ACHN (cell line): ENCODE data around the gene SERTAD1.
A peak's percentile ranks its signal among the peaks of the same experiment; 100 is the strongest.
"Not testable (repeated sequence)": the region's sequence is repeated elsewhere in the genome, so short reads cannot be mapped to it uniquely, and the experiment has no call there.

Experiments
- DNase-seq: peaks from one replicate; pipeline ENCODE4 v3.0.0-alpha.2; 2015
- in situ Hi-C: cut with HindIII; loops from 2 replicates; pipeline ENCODE4 v1.10.0; 2017; ENCODE audit warnings: low sequenced_read_pairs, low pct_ligation_motif_present, low pct_unique_long_range_greater_than_20kb

The SERTAD1 gene

DNA sequence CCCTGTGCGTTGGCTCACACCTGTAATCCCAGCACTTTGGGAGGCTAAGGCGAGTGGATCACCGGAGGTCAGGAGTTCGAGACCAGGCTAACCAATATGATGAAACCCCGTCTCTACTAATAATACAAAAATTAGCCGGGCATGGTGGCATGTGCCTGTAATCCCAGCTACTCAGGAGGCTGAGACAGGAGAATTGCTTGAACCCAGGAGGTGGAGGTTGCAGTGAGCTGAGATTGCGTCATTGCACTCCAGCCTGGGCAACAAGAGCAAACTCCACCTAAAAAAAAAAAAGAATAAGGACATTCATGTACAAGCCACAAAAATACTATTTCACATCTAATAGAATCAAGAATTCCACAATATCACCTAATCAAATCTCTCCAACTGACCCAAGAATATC lies 2.4 kb upstream of the SERTAD1 start:
- DNase-seq, in situ Hi-C loops: not testable (repeated sequence)

DNA sequence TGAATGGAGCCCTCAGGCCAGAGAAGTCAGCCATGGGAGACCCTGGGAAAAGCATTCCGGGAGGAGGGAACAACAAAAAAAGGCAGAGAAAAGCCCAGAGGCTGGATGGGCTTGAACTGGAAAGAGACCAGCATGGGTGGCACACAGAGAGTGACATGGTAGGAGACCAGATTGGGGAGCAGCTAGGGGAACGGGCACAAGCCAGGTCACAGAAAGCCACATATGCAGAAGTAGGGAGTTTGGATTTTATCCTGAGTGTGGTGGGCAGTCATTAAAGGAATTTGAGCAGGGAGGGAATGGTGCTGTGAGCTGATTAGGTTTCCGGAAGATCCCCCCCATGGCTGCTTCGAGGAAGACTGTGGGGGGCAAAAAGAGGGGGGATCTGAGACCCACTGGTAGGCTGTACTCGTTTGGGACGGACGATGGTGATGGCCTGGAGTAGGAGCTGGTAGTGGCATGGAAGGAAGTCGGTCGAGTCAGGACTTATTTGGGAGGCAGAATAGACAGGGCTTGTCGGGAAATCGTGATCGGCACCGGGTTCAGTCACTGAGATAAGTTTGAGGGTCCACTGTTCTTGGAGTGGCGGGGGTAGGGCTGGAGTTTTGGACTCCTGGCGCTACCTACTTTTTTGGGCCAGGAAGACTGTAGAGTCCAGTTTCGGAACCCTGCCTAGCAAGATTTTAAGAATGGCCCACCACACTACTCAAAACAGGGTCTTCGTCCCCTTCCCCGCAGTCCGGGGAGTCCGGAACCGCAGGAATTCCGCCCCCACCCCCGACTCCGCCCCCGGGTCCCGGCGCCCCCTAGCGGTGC lies 949 bp downstream of the SERTAD1 start:
- in situ Hi-C loops, result no loop called here
- peak; percentile 22 for DNase-seq

DNA sequence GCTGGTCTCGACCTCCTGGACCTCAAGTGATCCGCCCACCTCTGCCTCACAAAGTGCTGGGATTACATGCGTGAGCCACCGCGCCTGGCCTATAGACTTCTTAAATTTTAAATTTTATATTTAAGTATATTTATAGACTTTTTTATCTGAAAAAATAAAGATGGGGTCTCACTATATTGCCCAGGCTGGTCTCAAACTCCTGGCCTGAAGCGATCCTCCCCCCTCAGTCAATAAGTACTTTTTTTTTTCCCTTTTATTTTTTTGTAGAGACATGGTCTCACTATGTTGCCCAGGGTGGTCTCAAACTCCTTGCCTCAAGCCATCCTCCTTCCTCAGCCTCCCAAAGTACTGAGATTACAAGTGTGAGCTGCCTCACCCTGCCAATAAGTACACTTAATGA lies 1.9 kb downstream of the SERTAD1 start:
- no peak for DNase-seq
- in situ Hi-C loops, result no loop called here

DNA sequence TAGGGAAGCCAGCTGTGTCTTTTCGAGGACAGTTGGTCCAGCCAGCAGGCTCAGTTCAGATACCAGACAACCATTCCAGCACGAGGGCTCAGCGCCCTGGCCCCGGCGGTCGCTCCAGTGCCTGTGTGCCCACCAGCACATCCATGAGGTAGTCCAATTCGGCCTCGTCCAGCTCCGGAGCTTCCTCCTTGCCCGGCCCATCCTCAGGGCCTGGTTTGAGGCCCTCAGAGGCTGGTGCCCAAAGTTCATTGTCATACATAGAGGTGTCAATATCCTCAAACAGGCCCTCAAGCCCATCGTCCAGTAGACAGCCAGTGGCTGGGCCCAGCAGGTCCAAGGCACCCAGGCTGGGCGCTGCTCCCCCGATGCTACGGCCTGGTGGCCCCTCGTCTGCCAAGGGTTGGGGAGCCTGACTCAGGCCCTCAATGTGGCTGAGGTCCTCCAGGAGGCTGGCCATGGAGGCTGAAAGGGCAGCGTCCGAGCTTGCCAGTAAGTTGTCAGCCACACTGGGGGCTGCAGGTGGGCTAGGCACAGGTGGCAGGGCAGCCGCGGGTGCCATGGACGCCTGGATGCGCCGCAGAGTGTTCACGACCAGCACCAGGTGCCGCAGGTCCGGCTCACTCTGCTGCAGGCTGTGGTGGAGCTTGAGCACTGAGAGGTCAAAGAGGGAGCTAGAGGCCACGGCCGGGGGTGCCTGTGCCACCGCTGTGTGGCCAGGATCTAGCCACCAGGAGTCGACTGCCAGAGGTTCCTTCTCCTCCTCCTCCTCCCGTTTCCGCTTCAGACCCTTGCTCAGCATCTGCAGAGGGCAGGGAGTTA lies 2.8 kb downstream of the SERTAD1 start:
- no peak for DNase-seq
- in situ Hi-C loops, result no loop called here

DNA sequence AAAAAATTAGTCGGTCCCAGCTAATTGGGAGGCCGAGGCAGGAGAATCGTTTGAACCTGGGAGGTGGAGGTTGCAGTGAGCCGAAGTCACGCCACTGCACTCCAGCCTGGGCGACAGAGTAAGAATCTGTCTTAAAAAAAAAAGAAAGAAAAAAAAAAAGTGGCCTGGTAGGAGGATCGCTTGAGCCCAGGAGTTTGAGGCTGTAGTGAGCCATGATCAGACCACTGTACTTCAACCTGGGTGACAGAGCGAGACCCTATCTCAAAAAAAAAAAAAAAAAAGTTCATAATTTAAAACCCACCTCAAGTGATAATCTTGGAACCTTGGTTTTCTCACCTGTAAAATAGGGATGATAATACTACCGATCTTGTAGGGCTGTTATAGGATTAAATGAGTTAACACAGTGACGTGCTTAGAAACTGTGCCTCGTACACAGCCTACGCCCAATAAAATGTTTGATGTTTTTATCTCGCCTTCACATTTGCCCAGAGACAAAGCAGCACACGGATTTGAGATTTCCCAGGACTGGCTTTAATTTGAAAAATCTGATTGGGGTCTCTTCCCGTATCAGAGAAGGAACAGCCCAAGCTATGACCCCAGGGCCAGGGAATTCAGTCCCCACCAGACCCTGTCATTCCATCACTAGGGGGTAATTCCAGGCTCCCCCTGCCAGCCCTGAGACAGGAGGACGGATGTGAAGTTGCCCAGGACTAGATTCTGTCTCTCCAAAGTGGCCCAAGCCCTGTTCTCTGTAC lies 3.6 kb downstream of the SERTAD1 start:
- in situ Hi-C loops, result no loop called here
- DNase-seq, result no peak

DNA sequence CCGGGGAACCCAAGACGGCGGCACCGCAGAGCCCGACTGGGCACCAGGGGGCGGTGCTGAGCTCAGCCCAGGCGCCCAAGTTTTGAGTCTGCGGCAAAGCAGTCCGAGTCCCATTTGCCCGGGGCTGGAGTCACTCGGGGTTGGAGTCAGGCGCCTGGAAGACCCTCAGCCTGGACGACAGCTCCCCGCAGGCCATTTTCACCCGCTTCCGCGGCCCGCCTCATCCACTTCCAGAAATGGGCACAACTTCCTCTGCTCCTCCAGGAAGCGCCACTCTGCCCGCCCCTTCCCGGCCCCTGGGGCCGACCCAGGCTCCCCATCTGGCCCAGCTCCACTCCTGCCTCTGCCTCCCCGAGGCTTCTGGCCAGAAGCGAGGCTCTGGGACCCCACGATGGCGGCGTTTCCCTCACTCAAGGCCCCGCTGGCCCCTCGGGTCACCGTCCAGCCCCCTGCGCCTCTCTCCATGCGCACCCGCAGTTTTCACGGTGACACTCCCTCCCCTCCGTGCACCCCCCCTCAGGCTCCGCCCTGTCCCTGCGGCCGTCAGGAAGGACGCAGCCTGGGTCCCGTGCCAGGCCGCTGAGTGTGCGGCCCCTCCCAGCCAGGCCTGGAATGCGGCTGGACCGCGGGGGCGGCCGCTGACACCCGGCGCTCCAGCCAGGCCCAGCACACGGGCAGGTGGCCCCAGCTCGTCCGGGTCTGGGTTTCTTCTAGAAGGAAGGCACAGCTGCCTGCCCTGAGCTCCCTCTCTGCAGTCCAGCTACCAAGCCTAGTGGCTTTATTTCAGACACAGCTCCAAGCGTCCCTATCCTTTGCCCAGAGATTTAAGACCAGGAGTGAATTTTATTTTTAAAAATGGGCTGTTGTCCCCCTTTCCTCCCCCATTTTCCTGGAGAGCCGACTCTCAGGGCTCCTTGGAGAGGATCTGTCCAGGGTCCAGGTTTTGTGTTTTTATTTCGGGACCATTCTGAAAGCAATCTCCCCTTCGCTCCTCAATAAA lies 4.7 kb downstream of the SERTAD1 start:
- DNase-seq, result peak; percentile 90
- in situ Hi-C loops, result no loop called here

DNA sequence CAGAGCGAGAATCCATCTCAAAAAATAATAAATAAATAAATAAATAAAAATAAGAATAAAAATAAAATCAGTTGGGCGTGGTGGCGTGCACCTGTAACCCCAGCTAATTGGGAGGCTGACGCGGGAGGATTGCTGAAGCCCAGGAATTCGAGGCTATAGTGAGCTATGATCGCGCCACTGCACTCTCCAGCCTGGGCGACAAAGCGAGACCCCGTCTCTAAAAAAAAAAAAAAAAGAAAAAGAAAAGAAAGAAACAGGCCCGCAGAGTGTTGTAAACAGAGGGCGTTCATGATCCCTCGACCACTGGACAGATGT lies 5.4 kb downstream of the SERTAD1 start:
- no peak for DNase-seq
- in situ Hi-C loops, result no loop called here

DNA sequence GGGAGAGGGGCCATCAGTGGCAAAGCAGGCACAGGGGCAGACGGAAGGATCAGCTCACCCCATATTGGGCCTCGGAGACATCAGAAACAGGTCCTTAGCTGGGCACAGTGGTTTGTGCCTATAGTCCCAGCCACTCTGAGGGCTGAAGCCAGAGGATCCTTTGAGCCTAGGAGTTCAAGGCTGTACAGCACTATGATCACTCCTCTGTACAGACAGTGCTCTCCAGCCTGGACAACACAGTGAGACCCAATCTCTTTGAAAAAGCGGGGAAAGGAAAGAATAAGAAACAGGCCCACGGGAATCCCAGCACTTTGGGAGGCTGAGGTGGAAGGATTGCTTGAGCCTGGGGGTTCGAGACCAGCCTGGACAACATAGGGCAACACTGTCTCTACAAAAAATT lies 6.0 kb downstream of the SERTAD1 start:
- DNase-seq, result no peak
- in situ Hi-C loops, result no loop called here

DNA sequence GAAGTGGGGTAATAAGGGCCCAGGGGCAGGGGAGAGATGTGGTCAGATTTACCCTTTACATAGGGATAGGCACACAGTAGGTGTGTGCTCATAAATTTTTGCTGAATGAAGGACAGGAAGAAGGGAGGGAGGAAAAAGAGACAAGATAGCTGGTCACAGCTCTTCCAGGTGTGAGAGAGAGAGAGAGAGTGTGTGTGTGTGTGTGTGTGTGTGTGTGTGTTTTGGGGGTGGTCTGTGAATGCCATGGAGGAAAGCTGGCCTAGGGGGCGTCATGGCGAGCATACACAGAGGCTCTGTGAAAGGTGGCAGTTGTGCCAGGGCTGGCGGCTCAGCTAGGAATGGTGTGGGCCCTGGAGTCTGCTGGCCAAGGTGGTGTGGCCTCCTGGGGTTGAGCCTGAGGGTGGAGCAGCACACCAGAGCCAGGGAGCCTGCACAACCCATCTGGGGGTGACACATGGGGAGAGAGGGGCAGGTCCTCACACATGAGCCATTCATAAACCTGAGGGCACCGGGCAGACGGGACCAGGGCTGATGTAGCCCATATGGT lies 6.7 kb downstream of the SERTAD1 start:
- in situ Hi-C loops, result no loop called here
- no peak for DNase-seq

DNA sequence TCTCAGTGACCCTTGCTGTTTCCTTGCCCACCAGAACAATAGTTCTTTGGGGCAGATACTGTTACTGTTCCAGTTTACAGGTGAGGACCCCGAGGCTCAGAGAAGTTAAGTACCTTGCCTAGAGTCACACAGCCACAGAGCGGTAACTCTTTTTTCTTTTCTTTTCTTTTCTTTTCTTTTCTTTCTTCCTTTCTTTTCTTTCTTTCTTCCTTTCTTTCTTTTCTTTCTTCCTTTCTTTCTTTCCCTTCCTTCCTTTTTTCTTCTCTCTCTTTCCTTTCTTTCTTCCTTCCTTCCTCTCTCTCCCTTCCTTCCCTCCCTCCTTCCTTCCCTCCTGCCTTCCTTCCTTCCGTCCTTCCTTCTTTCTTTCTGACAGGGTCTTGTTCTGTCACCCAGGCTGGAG lies 7.8 kb downstream of the SERTAD1 start:
- DNase-seq, result no peak
- in situ Hi-C loops, result no loop called here

DNA sequence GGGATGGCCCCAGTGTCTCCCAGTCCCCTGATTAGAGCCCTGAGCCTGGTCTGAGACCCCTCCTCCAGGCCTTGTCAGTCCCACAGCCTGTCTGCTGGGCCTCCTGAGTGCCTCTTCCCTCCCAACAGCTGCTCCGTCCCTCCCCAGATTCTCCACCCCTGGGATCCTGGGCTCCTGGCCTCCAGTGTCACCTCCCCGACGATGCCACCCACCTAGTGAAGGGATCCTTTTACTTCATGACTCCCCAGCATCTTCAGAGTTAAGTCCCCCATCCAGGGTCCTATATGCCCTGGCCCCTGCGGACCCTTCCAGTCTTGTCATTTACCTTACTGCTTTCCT lies 8.2 kb downstream of the SERTAD1 start:
- in situ Hi-C loops, result no loop called here
- DNase-seq, result no peak

DNA sequence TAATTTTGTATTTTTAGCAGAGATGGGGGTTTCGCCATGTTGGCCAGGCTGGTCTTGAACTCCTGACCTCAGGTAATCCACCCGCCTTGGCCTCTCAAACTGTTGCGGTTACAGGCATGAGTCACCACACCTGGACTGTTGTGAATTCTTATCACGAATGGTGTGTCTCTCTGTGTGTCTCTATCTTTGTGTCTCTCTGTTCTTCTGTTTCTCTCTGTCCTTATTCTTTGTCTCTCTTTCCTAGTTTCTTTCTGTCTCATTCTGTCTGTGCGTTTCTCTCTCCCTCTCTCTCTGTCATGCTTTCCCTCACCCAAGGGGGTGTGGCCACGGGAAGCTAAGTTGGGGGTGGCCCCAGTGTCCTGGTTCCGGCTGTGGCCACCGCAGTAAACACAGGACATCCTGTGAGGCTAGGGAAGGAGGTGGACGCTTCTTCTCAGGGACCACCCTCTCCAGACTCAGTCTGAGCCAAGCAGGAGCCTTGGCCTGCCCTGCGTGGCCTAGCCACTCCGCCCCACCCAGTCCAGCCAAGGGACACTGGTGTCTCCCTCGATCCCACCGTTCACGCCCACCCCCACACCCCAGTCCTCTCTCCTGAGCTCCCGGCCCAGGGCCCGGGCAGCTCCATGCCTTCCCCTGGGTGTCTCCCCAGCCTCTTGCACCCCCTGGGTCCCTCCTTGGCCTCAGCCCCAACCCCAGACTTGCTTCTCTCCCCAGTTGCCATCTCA lies 8.7 kb downstream of the SERTAD1 start:
- DNase-seq, result no peak
- in situ Hi-C loops, result no loop called here

DNA sequence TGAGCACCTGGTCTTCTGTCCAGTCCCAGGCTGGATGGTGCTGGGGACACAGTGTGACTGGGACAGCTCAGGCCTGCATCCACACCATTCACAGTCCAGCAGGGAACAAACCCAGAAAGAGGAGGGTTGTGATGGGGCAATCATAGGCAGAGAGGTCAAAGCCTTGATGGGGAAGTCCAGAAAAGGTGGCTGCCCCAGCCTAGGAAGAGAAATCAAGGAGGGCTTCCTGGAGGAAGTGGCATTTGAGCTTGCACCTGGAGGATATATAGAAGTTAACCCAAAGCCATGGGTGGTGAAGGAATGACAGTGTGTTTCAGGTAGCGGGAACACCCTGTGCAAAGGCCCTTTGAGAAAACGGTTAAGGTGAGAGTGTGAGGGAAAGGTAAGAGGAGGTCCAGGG lies 10.0 kb downstream of the SERTAD1 start:
- no peak for DNase-seq
- in situ Hi-C loops, result no loop called here

DNA sequence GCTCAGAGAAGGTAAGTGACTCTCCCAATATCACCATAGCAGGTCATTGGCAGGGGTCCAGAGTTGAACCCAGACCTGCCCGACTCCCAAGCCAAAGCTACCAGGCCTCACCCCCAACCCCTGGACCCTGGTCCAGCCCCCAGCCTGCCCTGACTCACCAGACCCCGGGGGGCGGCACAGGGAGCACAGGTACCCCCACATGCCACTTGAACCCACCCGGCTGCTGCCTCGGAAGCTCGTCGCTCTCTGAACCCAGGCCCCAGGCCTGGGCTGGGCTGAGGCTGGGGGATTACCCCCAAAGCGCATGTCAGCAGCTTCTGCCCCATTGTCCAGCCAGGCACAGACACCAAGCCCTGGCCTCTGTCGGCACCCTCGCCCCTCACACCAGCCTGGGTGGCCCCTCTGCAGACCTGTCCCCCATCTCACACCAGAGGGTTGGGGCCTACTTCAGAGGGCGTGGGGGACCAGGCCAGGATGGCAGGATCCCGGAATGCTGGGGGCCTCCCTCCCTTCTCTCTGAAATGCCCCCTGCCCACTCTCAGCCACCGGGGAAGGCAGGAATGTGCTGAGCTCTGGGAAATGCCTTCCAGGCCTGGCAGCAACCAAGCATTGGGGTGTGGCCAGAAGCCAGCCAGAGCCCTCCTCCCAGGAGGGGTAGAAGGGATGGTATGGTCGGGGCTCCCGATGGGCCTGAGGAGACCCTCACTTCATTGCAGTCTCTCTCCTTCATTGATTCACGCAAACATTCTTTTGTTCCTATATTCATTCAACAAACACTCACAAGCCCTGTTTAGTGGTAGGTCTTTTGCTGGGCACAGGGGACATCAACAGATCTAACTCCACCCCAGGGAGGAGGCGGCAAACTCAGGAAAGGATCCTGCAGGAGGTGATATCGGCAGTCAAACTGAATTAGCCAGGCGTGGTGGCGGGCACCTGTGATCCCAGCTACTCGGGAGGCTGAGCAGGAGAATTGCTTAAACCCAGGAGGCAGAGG lies 11.0 kb downstream of the SERTAD1 start:
- DNase-seq, result no peak
- in situ Hi-C loops, result no loop called here

DNA sequence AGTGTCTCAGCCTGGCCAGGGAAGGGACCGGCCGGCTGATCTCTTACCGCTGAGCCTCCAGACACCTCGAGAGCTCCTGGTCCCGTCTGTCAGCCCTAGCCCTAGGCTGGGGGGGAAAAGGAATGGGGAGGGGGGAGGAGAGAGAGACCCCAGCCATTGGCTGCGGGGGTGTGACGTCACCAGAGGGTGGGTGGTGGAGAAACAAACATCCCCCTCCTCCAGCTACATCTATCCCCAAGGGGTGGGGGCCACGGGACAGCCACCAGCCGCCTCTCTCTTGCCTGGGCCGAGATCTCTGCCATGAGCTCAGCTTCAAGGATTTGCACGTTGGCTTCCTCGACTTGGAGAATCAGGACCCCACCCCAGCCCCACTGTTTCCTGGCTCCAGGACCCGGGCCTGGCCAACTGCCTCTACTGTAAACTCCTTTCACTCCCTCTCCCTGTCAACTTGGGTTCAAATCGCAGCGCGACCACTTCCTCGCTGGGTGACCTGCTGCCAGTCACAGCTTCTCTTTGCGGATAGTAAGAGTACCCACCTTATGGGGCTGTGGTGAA lies 12.4 kb downstream of the SERTAD1 start, which contains the start of gene PRX:
PRX (minus strand) TSS at position 88 of the 555 bp plus-strand sequence. CDS start 5,446 bp downstream, outside the sequence.
- in situ Hi-C loops, result no loop called here
- no peak for DNase-seq

DNA sequence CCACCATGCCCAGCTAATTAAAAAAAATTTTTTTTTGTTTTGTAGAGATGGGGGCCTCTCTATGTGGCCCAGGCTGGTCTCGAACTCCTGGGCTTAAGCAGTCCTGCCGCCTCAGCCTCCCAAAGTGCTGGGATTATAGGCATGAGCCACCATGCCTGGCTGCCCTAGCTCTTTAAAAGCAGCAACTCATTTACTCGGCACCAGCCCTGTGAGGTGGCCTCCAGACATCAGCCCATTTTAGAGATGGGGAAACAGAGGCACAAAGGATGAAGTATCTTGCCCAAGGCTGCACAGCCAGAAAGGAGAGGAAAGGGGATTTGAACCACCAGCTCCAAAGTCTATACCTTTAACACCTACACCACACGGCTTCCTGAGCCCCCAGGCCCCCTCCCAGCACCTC lies 12.9 kb downstream of the SERTAD1 start:
- in situ Hi-C loops, result no loop called here
- DNase-seq, result no peak
